ENCODE data around the gene AS3MT.

The AS3MT gene

DNA sequence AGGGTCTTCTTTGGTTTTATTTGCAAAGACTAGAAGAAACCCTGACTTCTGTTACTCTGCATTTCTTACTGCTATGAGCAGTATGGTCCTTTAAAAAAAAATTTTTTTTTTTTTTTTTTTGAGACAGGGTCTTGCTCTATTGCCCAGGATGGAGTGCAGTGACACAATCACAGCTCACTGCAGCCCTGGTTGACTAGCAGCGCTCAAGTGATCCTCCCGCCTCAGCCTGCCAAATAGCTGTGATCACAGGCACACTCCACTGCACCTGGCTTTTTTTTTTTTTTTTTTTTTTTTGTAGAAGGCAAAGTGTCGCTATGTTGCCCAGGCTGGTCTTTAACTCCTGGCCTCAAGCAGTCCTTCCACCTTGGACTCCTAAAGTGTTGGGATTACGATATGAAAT is 66.2 kb downstream of the AS3MT start:
- H3K9ac ChIP-seq (ENCODE audit: low read length), result no peak overlapping the region
- no peaks in the 10 kb centered on the region for H3K36me3 ChIP-seq (replicated peaks; ENCODE audit: low read depth, low read length)
- TF ChIP-seq, protein P1, sequence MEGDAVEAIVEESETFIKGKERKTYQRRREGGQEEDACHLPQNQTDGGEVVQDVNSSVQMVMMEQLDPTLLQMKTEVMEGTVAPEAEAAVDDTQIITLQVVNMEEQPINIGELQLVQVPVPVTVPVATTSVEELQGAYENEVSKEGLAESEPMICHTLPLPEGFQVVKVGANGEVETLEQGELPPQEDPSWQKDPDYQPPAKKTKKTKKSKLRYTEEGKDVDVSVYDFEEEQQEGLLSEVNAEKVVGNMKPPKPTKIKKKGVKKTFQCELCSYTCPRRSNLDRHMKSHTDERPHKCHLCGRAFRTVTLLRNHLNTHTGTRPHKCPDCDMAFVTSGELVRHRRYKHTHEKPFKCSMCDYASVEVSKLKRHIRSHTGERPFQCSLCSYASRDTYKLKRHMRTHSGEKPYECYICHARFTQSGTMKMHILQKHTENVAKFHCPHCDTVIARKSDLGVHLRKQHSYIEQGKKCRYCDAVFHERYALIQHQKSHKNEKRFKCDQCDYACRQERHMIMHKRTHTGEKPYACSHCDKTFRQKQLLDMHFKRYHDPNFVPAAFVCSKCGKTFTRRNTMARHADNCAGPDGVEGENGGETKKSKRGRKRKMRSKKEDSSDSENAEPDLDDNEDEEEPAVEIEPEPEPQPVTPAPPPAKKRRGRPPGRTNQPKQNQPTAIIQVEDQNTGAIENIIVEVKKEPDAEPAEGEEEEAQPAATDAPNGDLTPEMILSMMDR (IDR thresholded peaks at IDR 0.05; ENCODE audit: low read depth, low read length), result no peak
- no peak for TF ChIP-seq EZH2phosphoT487 (IDR thresholded peaks at IDR 0.05; ENCODE audit: low read depth)
- no peaks in the 10 kb centered on the region for H3K27me3 ChIP-seq (ENCODE audit: low read depth, low read length)
- H2AFZ ChIP-seq (ENCODE audit: low read depth, low read length), result no peak overlapping the region
- H4K20me1 ChIP-seq (ENCODE audit: insufficient read depth, low read length), result no peaks in the 10 kb centered on the region
- H3K4me1 ChIP-seq (ENCODE audit: low read length), result peaks cover 5% of the 10 kb centered on the region
- no peak overlapping the region for H3K27ac ChIP-seq (ENCODE audit: low read length)
- H3K9me3 ChIP-seq (ENCODE audit: insufficient read depth, low read length), result no peaks in the 10 kb centered on the region
- H3K4me3 ChIP-seq (ENCODE audit: low read length), result no peak overlapping the region
- H3K4me2 ChIP-seq (ENCODE audit: low read length), result no peak overlapping the region
- no peaks in the 10 kb centered on the region for H3K79me2 ChIP-seq (ENCODE audit: low read length)

DNA sequence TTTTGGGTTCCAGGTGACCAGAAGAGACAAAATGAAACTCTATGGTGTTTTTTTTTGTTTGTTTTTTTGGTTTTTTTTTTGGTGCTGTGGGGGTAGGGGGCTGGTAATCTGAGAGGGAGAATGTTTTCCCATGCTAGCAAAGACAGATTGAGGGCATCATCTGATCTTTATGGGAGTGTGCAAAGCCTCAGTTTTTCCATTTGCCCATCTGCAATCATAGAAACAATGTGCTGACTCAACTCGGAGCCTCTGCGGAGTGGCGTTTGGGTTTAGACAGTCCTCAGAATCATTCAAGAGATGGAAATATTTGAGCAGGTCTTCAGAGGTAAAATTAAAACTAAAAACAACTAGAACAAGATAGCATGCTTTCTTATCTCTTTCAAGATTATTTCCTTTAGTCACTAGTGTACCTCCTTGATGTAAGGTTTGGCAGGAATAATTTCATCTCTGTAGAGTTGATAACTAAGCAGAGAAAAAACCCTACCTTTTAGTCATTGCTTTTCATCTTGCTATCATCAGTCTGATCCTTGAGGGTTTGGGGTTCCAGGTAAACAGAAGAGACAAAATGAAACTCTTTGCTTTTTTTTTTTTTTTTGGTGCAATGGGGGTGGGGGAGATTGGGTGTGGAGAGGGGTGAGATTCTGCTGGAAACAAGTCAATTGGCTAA is 66.8 kb downstream of the AS3MT start:
- Histone ChIP-seq H3K4me2 (ENCODE audit: low read length) (no peak overlapping the region), H3K79me2 (ENCODE audit: low read length) (no peaks in the 10 kb centered on the region)
- TF ChIP-seq, protein P1 (IDR thresholded peaks at IDR 0.05; ENCODE audit: low read depth, low read length), result no peak
- TF ChIP-seq EZH2phosphoT487 (IDR thresholded peaks at IDR 0.05; ENCODE audit: low read depth), result no peak

GRCh38 chr10:102941401-102941800 is 72.1 kb downstream of the AS3MT start:
- no peaks in the 10 kb centered on the region for H3K9me3 ChIP-seq (ENCODE audit: insufficient read depth, low read length)
- no peak overlapping the region for H3K4me2 ChIP-seq (ENCODE audit: low read length)
- no peaks in the 10 kb centered on the region for H3K4me1 ChIP-seq (ENCODE audit: low read length)
- no peak overlapping the region for H3K9ac ChIP-seq (ENCODE audit: low read length)
- H3K36me3 ChIP-seq (replicated peaks; ENCODE audit: low read depth, low read length), result no peaks in the 10 kb centered on the region
- H3K79me2 ChIP-seq (ENCODE audit: low read length), result no peaks in the 10 kb centered on the region
- no peak overlapping the region for H3K27ac ChIP-seq (ENCODE audit: low read length)
- no peak overlapping the region for H3K4me3 ChIP-seq (ENCODE audit: low read length)
- H2AFZ ChIP-seq (ENCODE audit: low read depth, low read length), result no peak overlapping the region
- TF ChIP-seq, protein P1 (IDR thresholded peaks at IDR 0.05; ENCODE audit: low read depth, low read length), result no peak
- no peak for TF ChIP-seq EZH2phosphoT487 (IDR thresholded peaks at IDR 0.05; ENCODE audit: low read depth)
- H3K27me3 ChIP-seq (ENCODE audit: low read depth, low read length), result no peaks in the 10 kb centered on the region
- H4K20me1 ChIP-seq (ENCODE audit: insufficient read depth, low read length), result no peaks in the 10 kb centered on the region

More for the DNA sequence above, 66.8 kb downstream of the AS3MT start:
- Histone ChIP-seq H3K9me3 (ENCODE audit: insufficient read depth, low read length) (no peaks in the 10 kb centered on the region), H2AFZ (ENCODE audit: low read depth, low read length) (no peak overlapping the region), H3K27me3 (ENCODE audit: low read depth, low read length) (no peaks in the 10 kb centered on the region), H3K27ac (ENCODE audit: low read length) (no peak overlapping the region), H3K4me3 (ENCODE audit: low read length) (no peak overlapping the region), H4K20me1 (ENCODE audit: insufficient read depth, low read length) (no peaks in the 10 kb centered on the region), H3K9ac (ENCODE audit: low read length) (no peak overlapping the region), H3K36me3 (replicated peaks; ENCODE audit: low read depth, low read length) (no peaks in the 10 kb centered on the region), H3K4me1 (ENCODE audit: low read length) (no peaks in the 10 kb centered on the region)

DNA sequence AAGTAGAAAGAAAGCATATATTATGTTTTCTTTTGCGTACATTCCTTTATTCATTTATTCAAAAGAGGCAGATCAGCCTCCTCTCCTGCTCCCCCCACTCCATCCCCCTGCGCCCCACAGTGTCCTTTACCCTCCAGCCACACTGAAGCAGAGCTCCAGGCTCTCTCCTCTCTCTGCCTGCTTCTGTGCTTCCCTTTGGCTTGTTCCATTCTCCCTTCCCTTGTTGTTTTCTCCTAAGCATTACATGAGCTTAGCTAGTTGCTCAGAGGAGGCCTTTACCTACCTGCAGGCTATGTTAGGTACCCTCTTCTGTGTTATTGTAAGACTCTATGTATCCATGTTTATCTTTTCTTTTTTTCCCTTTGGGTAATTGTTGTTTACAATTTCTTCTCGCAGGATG is 76.2 kb downstream of the AS3MT start:
- H4K20me1 ChIP-seq (ENCODE audit: insufficient read depth, low read length), result no peaks in the 10 kb centered on the region
- no peak overlapping the region for H2AFZ ChIP-seq (ENCODE audit: low read depth, low read length)
- H3K27me3 ChIP-seq (ENCODE audit: low read depth, low read length), result no peaks in the 10 kb centered on the region
- H3K27ac ChIP-seq (ENCODE audit: low read length), result no peak overlapping the region
- no peak overlapping the region for H3K4me3 ChIP-seq (ENCODE audit: low read length)
- H3K79me2 ChIP-seq (ENCODE audit: low read length), result no peaks in the 10 kb centered on the region
- no peaks in the 10 kb centered on the region for H3K36me3 ChIP-seq (replicated peaks; ENCODE audit: low read depth, low read length)
- H3K4me2 ChIP-seq (ENCODE audit: low read length), result no peak overlapping the region
- no peak overlapping the region for H3K9ac ChIP-seq (ENCODE audit: low read length)
- TF ChIP-seq, protein P1 (IDR thresholded peaks at IDR 0.05; ENCODE audit: low read depth, low read length), result no peak
- no peak for TF ChIP-seq EZH2phosphoT487 (IDR thresholded peaks at IDR 0.05; ENCODE audit: low read depth)
- H3K4me1 ChIP-seq (ENCODE audit: low read length), result no peaks in the 10 kb centered on the region
- no peaks in the 10 kb centered on the region for H3K9me3 ChIP-seq (ENCODE audit: insufficient read depth, low read length)
